HG03354 (cell line): ENCODE measurements around the gene ARFGEF3.

Experiments used
- ATAC-seq: cut with Tn5 transposase; IDR thresholded peaks from one replicate; pipeline ENCODE4 v1.9.1; 2021; ENCODE audit warnings: mild to moderate bottlenecking; ENCODE audit not compliant: unreplicated experiment, poor library complexity, severe bottlenecking

Gene ARFGEF3

GRCh38 chr6:138374815-138375214, 213.1 kb downstream of the ARFGEF3 start:
- ATAC-seq = no peak

- ATAC-seq = no peak
Observed at GRCh38 chr6:138377042-138377441, 215.3 kb downstream of the ARFGEF3 start.

- no peak for ATAC-seq
Observed at GRCh38 chr6:138377844-138378243, 216.1 kb downstream of the ARFGEF3 start, which contains the start of gene SMIM28. Gene SMIM28 (plus strand): TSS chr6:138377905. CDS start chr6:138378073, 168 bp downstream.

GRCh38 chr6:138378463-138378862, 216.7 kb downstream of the ARFGEF3 start:
- no peak for ATAC-seq

- ATAC-seq = no peak
Observed at GRCh38 chr6:138382498-138383265, 220.9 kb downstream of the ARFGEF3 start.

- no peak for ATAC-seq
Observed at GRCh38 chr6:138383776-138384175, 222.0 kb downstream of the ARFGEF3 start.

GRCh38 chr6:138386897-138387296, 225.2 kb downstream of the ARFGEF3 start:
- ATAC-seq = no peak

- no peak for ATAC-seq
Observed at GRCh38 chr6:138387577-138388368, 226.0 kb downstream of the ARFGEF3 start.

GRCh38 chr6:138389551-138389950, 227.8 kb downstream of the ARFGEF3 start:
- no peak for ATAC-seq
